Liver (tissue), 9 donors: ENCODE data around the gene ARHGEF12. TPM values are rescaled to one million over a fixed set of nuclear protein-coding genes. Genes with fewer than 3 reads are reported as not detected.

Experiments used
- DNase-seq: peaks from one replicate; pipeline ENCODE4 v3.0.0-alpha.2; 2017; ENCODE audit warnings: low spot score
- H3K27ac ChIP-seq, 2 donors: one replicate each; pipeline ENCODE4 v1.7.0; 2013; ENCODE audit warnings: inconsistent platforms in 2 of 2, low read length in 2 of 2, control low read depth in 1 of 2, low read depth in 1 of 2, mild to moderate bottlenecking in 1 of 2
- H3K27me3 ChIP-seq, 4 donors: one replicate each; pipeline versions ENCODE4 v1.6.1 to v1.7.0; 2013; ENCODE audit warnings: low read length in 3 of 4, inconsistent platforms in 1 of 4, mild to moderate bottlenecking in 1 of 4, moderate library complexity in 1 of 4; ENCODE audit not compliant: control insufficient read depth in 4 of 4, insufficient read depth in 4 of 4
- H3K36me3 ChIP-seq, 4 donors: one replicate each; pipeline versions ENCODE4 v1.6.1 to v1.7.0; 2013; ENCODE audit warnings: low read length in 3 of 4, mild to moderate bottlenecking in 3 of 4, low read depth in 1 of 4, moderate library complexity in 1 of 4; ENCODE audit not compliant: control insufficient read depth in 4 of 4, insufficient read depth in 3 of 4
- H3K4me1 ChIP-seq, 4 donors: one replicate each; pipeline versions ENCODE4 v1.6.1 to v1.7.0; 2013; ENCODE audit warnings: low read length in 3 of 4, mild to moderate bottlenecking in 3 of 4, moderate library complexity in 1 of 4; ENCODE audit not compliant: control insufficient read depth in 4 of 4, insufficient read depth in 4 of 4
- H3K4me3 ChIP-seq, 3 donors: one replicate each; pipeline versions ENCODE4 v1.6.1 to v1.7.0; 2013; ENCODE audit warnings: low read length in 3 of 3, control low read depth in 1 of 3, low read depth in 1 of 3, mild to moderate bottlenecking in 1 of 3
- H3K9ac ChIP-seq, 2 donors: one replicate each; pipeline ENCODE4 v1.7.0; 2013; ENCODE audit warnings: low read length in 2 of 2, mild to moderate bottlenecking in 2 of 2, moderate library complexity in 2 of 2, control low read depth in 1 of 2, low read depth in 1 of 2
- H3K9me3 ChIP-seq, 4 donors: one replicate each; pipeline versions ENCODE4 v1.6.1 to v1.7.0; 2013; ENCODE audit warnings: low read length in 3 of 4; ENCODE audit not compliant: control insufficient read depth in 4 of 4
- EGR1 ChIP-seq, 2 donors: IDR thresholded peaks; 2 replicates each; pipeline ENCODE4 v1.6.1; 2016 to 2018; ENCODE audit warnings: antibody characterized with exemption in 2 of 2, low read depth in 2 of 2
- FOXA2 ChIP-seq: IDR thresholded peaks from 2 replicates; pipeline ENCODE4 v1.6.1; 2016; ENCODE audit warnings: antibody characterized with exemption
- GABPA ChIP-seq, 2 donors: IDR thresholded peaks in 1 of 2; conservative IDR thresholded peaks in 1 of 2; 2 replicates each; pipeline ENCODE4 v1.6.1; 2016; ENCODE audit warnings: antibody characterized with exemption in 2 of 2, mild to moderate bottlenecking in 1 of 2, moderate library complexity in 1 of 2
- HNF4A ChIP-seq, 2 donors: conservative IDR thresholded peaks; 2 replicates each; pipeline ENCODE4 v1.6.1; 2016; ENCODE audit warnings: antibody characterized with exemption in 2 of 2, mild to moderate bottlenecking in 2 of 2
- HNF4G ChIP-seq: IDR thresholded peaks from 2 replicates; pipeline ENCODE4 v1.6.1; 2016; ENCODE audit warnings: antibody characterized with exemption
- JUND ChIP-seq, 2 donors: IDR thresholded peaks; 2 replicates each; pipeline ENCODE4 v1.6.1; 2016; ENCODE audit warnings: antibody characterized with exemption in 2 of 2
- NR2F2 ChIP-seq: IDR thresholded peaks from 2 replicates; pipeline ENCODE4 v1.6.1; 2016; ENCODE audit warnings: antibody characterized with exemption
- RAD21 ChIP-seq, 2 donors: IDR thresholded peaks; 2 replicates each; pipeline ENCODE4 v1.6.1; 2016; ENCODE audit warnings: antibody characterized with exemption in 2 of 2, mild to moderate bottlenecking in 2 of 2
- RXRA ChIP-seq, 2 donors: IDR thresholded peaks; 2 replicates each; pipeline ENCODE4 v1.6.1; 2017 to 2018; ENCODE audit warnings: antibody characterized with exemption in 2 of 2, mild to moderate bottlenecking in 1 of 2
- SP1 ChIP-seq: IDR thresholded peaks from 2 replicates; pipeline ENCODE4 v1.6.1; 2018; ENCODE audit warnings: antibody characterized with exemption, mild to moderate bottlenecking
- TAF1 ChIP-seq: conservative IDR thresholded peaks from 2 replicates; pipeline ENCODE4 v1.6.1; 2016; ENCODE audit warnings: antibody characterized with exemption, mild to moderate bottlenecking
- YY1 ChIP-seq: IDR thresholded peaks from 2 replicates; pipeline ENCODE4 v1.6.1; 2016; ENCODE audit warnings: antibody characterized with exemption, mild to moderate bottlenecking
- WGBS: extraction: QIAGEN DNeasy Blood & Tissue Kit; methylation state at CpG from one replicate; pipeline ENCODE4 v1.1.7; 2013; 5-methylcytosine and 5-hydroxymethylcytosine counted together
- polyA plus RNA-seq, 2 donors: library from polyadenylated mRNA; stranded (reverse) in 1 of 2; unstranded in 1 of 2; fragments of 200-250 nt in 1 of 2; fragments of >200 nt in 1 of 2; fragmentation: Nextera tagmentation in 1 of 2; extraction: Ambion mirVana in 1 of 2; gene quantifications; one replicate each; pipeline versions ENCODE4 v1.2.1 to v1.2.3, GENCODE V29; 2013 to 2015
- total RNA-seq, 2 donors: library from RNA; depleted of rRNA; stranded (reverse); fragments of >200 nt; gene quantifications; one replicate each; pipeline ENCODE4 v1.2.3, GENCODE V29; 2014
- TF ChIP-seq, protein P1 (sequence below): IDR thresholded peaks from 2 replicates; pipeline ENCODE4 v1.6.1; 2016; ENCODE audit warnings: antibody characterized with exemption
- TF ChIP-seq, protein P2 (sequence below): IDR thresholded peaks from 2 replicates; pipeline ENCODE4 v1.6.1; 2016; ENCODE audit warnings: antibody characterized with exemption
- TF ChIP-seq, protein P3 (sequence below): IDR thresholded peaks from 2 replicates; pipeline ENCODE4 v1.6.1; 2016; ENCODE audit warnings: antibody characterized with exemption
- TF ChIP-seq, protein P4 (sequence below): fragments of 150-350 bp; IDR thresholded peaks from 2 replicates; pipeline ENCODE4 v1.5.1; 2017; ENCODE audit warnings: improper control_type of control experiment, low read depth, low read length; ENCODE audit not compliant: missing input control
- donor health status: healthy.
- donor health status: healthy.
- donor health status: healthy.
- donor health status: healthy.
- donor health status: healthy.

ARHGEF12 gene
- total and polyA plus RNA-seq, 4 donors, result 28.0 to 169 (median 53.9) TPM

DNA sequence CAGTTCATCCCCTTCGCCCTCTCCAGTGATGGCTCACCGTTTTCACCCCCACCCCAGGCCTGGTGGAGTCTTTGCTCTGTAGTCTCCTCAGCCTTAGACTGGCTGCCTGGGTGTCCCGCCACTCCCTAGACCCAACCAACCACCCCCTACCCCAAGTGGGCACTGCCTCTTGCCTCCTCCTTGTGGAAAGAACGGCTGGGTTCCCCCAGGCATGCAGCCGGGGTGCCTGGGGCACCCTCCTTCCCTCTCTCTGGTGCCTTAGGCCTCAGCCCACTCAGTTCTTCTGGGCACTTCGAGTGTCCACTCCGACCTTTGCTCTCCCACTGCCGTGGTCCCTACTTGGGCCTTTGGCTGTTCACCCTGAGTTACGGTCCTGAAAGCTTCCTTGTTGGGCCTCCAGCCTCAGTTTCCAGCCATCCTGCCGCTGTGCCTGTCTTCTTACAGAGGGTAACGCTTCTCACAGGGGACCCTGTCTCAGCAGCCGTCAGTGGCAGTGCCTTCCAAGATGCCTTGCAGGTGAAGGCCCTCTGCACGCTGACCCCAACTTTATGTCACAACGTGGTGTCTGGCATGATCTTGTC is 178.4 kb downstream of the ARHGEF12 start:
- Histone ChIP-seq H3K27ac (no peak overlapping the region), H3K9me3 (no peaks in the 10 kb centered on the region), H3K9ac (no peak overlapping the region), H3K27me3 (peaks cover 0 to 5% (median 2%) of the 10 kb centered on the region in 4 donors), H3K4me3 (no peak overlapping the region), H3K36me3 (no peaks in the 10 kb centered on the region), H3K4me1 (peaks cover 0 to 6% (median 0%) of the 10 kb centered on the region in 4 donors)
- 82% methylated on average over 14 of the region's 14 CpGs for WGBS
- TF ChIP-seq EGR1 (IDR thresholded peaks at IDR 0.05; ENCODE audit: low read depth in 2 of 2) (no peak), NR2F2 (no peak), FOXA2 (no peak), JUND (IDR thresholded peaks at IDR 0.05) (no peak), HNF4G (no peak), RXRA (IDR thresholded peaks at IDR 0.05) (no peak), YY1 (no peak), GABPA (IDR thresholded peaks at IDR 0.05 in 1 of 2, conservative IDR thresholded peaks at IDR 0.05 in 1 of 2) (no peak), TAF1 (no peak), RAD21 (IDR thresholded peaks at IDR 0.05) (no peak), HNF4A (conservative IDR thresholded peaks at IDR 0.05) (no peak), SP1 (no peak)
- TF ChIP-seq, protein P1, sequence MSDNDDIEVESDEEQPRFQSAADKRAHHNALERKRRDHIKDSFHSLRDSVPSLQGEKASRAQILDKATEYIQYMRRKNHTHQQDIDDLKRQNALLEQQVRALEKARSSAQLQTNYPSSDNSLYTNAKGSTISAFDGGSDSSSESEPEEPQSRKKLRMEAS, result no peak
- TF ChIP-seq, protein P2, sequence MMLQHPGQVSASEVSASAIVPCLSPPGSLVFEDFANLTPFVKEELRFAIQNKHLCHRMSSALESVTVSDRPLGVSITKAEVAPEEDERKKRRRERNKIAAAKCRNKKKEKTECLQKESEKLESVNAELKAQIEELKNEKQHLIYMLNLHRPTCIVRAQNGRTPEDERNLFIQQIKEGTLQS, result no peak
- TF ChIP-seq, protein P3, sequence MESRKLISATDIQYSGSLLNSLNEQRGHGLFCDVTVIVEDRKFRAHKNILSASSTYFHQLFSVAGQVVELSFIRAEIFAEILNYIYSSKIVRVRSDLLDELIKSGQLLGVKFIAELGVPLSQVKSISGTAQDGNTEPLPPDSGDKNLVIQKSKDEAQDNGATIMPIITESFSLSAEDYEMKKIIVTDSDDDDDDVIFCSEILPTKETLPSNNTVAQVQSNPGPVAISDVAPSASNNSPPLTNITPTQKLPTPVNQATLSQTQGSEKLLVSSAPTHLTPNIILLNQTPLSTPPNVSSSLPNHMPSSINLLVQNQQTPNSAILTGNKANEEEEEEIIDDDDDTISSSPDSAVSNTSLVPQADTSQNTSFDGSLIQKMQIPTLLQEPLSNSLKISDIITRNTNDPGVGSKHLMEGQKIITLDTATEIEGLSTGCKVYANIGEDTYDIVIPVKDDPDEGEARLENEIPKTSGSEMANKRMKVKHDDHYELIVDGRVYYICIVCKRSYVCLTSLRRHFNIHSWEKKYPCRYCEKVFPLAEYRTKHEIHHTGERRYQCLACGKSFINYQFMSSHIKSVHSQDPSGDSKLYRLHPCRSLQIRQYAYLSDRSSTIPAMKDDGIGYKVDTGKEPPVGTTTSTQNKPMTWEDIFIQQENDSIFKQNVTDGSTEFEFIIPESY, result no peak
- DNase-seq, result no peak

DNA sequence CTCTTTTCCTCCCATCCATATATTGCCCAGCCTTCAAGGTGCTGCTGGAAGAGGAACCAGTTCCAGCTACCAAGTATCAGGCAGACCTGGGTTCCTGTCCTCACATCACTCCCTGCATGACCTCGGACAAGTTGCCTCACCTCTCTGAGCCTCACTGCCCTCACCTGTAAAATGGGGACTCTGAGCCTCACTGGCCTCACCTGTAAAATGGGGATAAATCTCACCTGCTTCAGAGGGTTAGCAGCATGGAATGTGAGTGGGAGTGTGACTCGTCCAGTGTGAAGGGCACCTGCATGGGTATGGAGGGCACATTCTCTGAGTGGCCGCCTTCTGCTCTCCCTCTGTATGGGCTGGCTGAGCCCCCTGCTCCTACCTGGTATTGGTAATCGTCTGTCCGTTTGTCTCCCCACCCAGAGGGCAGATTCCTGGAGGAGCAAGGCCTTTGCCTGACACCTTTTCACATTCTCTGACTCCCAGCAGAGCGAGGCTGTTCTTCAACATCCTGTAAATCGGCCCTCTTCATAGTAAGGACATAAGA is 179.0 kb downstream of the ARHGEF12 start:
- H3K36me3 ChIP-seq, result no peaks in the 10 kb centered on the region
- TF ChIP-seq HNF4G (no peak), EGR1 (IDR thresholded peaks at IDR 0.05; ENCODE audit: low read depth in 2 of 2) (no peak), GABPA (IDR thresholded peaks at IDR 0.05 in 1 of 2, conservative IDR thresholded peaks at IDR 0.05 in 1 of 2) (no peak)
- TF ChIP-seq, protein P4, sequence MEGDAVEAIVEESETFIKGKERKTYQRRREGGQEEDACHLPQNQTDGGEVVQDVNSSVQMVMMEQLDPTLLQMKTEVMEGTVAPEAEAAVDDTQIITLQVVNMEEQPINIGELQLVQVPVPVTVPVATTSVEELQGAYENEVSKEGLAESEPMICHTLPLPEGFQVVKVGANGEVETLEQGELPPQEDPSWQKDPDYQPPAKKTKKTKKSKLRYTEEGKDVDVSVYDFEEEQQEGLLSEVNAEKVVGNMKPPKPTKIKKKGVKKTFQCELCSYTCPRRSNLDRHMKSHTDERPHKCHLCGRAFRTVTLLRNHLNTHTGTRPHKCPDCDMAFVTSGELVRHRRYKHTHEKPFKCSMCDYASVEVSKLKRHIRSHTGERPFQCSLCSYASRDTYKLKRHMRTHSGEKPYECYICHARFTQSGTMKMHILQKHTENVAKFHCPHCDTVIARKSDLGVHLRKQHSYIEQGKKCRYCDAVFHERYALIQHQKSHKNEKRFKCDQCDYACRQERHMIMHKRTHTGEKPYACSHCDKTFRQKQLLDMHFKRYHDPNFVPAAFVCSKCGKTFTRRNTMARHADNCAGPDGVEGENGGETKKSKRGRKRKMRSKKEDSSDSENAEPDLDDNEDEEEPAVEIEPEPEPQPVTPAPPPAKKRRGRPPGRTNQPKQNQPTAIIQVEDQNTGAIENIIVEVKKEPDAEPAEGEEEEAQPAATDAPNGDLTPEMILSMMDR, result no peak
- 80% methylated on average over 7 of the region's 7 CpGs for WGBS
- H3K4me3 ChIP-seq, result no peak overlapping the region
- no peak overlapping the region for H3K27ac ChIP-seq
- peaks cover 0 to 5% (median 2%) of the 10 kb centered on the region in 4 donors for H3K27me3 ChIP-seq
- DNase-seq, result no peak
- H3K9ac ChIP-seq, result no peak overlapping the region
- H3K9me3 ChIP-seq, result no peaks in the 10 kb centered on the region
- peaks cover 0 to 6% (median 0%) of the 10 kb centered on the region in 4 donors for H3K4me1 ChIP-seq
